Fibroblast of mammary gland (primary cell): ENCODE results near the gene FSD1.
"Not testable (repeated sequence)": the region's sequence is repeated elsewhere in the genome, so short reads cannot be mapped to it uniquely, and the experiment has no call there.

Source experiments
- DNase-seq: peaks from one replicate; pipeline ENCODE4 v3.0.0-alpha.2; 2010; ENCODE audit warnings: low read depth
- H3K4me3 ChIP-seq: 2 replicates; pipeline ENCODE4 v1.5.1; 2011; ENCODE audit warnings: low read depth, mild to moderate bottlenecking, low read length, moderate library complexity; ENCODE audit not compliant: control insufficient read depth
- CTCF ChIP-seq: conservative IDR thresholded peaks from 2 replicates; pipeline ENCODE4 v1.5.1; 2011; ENCODE audit warnings: low read depth, low read length, inconsistent platforms; ENCODE audit not compliant: control insufficient read depth, insufficient read depth

FSD1 gene

GRCh38 chr19:4284974-4285373 lies 19.4 kb upstream of the FSD1 start:
- H3K4me3 ChIP-seq = no peak overlapping the region
- DNase-seq = no peak
- no peak for TF ChIP-seq CTCF

- not testable (repeated sequence) for H3K4me3 ChIP-seq, DNase-seq
Measured at GRCh38 chr19:4286141-4286540, 18.3 kb upstream of the FSD1 start.

- DNase-seq = no peak
- no peak for TF ChIP-seq CTCF
- H3K4me3 ChIP-seq = no peak overlapping the region
Measured at GRCh38 chr19:4288091-4288777, 16.2 kb upstream of the FSD1 start.

- TF ChIP-seq CTCF = no peak
- no peak overlapping the region for H3K4me3 ChIP-seq
- no peak for DNase-seq
Measured at GRCh38 chr19:4291184-4291732, 13.1 kb upstream of the FSD1 start.

- no peak for TF ChIP-seq CTCF
- DNase-seq = no peak
- no peak overlapping the region for H3K4me3 ChIP-seq
Measured at GRCh38 chr19:4292515-4292914, 11.9 kb upstream of the FSD1 start.

- TF ChIP-seq CTCF = no peak
Measured at GRCh38 chr19:4294389-4294788, 10.0 kb upstream of the FSD1 start.

GRCh38 chr19:4295972-4296771 lies 8.2 kb upstream of the FSD1 start:
- no peak for DNase-seq
- no peak for TF ChIP-seq CTCF
- H3K4me3 ChIP-seq = no peak overlapping the region

More at GRCh38 chr19:4294389-4294788, 10.0 kb upstream of the FSD1 start:
- H3K4me3 ChIP-seq = no peak overlapping the region
- DNase-seq = no peak
